Osteoblast (primary cell): ENCODE measurements around the gene EGLN3. TPM values are rescaled to one million over a fixed set of nuclear protein-coding genes. Genes with fewer than 3 reads are reported as not detected.

ENCODE experiments used
- DNase-seq: peaks from one replicate; pipeline ENCODE4 v3.0.0; 2011; ENCODE audit warnings: low spot score, mixed read lengths; ENCODE audit not compliant: insufficient read length; ENCODE audit errors: missing footprints
- H2AFZ ChIP-seq: 2 replicates; pipeline ENCODE4 v1.6.0; 2011; ENCODE audit warnings: mild to moderate bottlenecking, low read length
- H3K27ac ChIP-seq: 2 replicates; pipeline ENCODE4 v1.5.1; 2011; ENCODE audit warnings: mild to moderate bottlenecking, low read depth, low read length, moderate library complexity
- H3K27me3 ChIP-seq: 2 replicates; pipeline ENCODE4 v1.6.0; 2012; ENCODE audit warnings: mild to moderate bottlenecking, control low read depth, inconsistent platforms, low read length, moderate library complexity; ENCODE audit not compliant: insufficient read depth
- H3K36me3 ChIP-seq: 2 replicates; pipeline ENCODE4 v1.5.1; 2011; ENCODE audit warnings: mild to moderate bottlenecking, low read length, control low read depth, moderate library complexity; ENCODE audit not compliant: insufficient read depth
- H3K4me1 ChIP-seq: 2 replicates; pipeline ENCODE4 v1.5.1; 2011; ENCODE audit warnings: mild to moderate bottlenecking, low read length, control low read depth, moderate library complexity; ENCODE audit not compliant: insufficient read depth
- H3K4me2 ChIP-seq: 2 replicates; pipeline ENCODE4 v1.6.0; 2011; ENCODE audit warnings: mild to moderate bottlenecking, low read length; ENCODE audit not compliant: insufficient read depth
- H3K4me3 ChIP-seq: fragments of 200-600 bp; sonication (generic); 3 replicates; pipeline ENCODE4 v1.5.1; 2012; ENCODE audit warnings: mild to moderate bottlenecking, low read length, inconsistent platforms; ENCODE audit not compliant: insufficient read depth
- H3K79me2 ChIP-seq: 2 replicates; pipeline ENCODE4 v1.6.0; 2012; ENCODE audit warnings: mild to moderate bottlenecking, low read length, control low read depth, inconsistent platforms; ENCODE audit not compliant: insufficient read depth
- H3K9me3 ChIP-seq: 2 replicates; pipeline ENCODE4 v1.5.1; 2011; ENCODE audit warnings: low read depth, low read length, control low read depth
- H4K20me1 ChIP-seq: 2 replicates; pipeline ENCODE4 v1.6.0; 2012; ENCODE audit warnings: mild to moderate bottlenecking, low read length, control low read depth; ENCODE audit not compliant: insufficient read depth
- CTCF ChIP-seq: IDR thresholded peaks from 2 replicates; pipeline ENCODE4 v1.5.1; 2011; ENCODE audit warnings: mild to moderate bottlenecking, low read depth, low read length, moderate library complexity; ENCODE audit errors: extremely low read depth
- total RNA-seq: library from RNA; depleted of rRNA; stranded (reverse); fragments of >200 nt; gene quantifications from 2 replicates; pipeline ENCODE4 v1.2.3, GENCODE V29; 2012

EGLN3 gene
- total RNA-seq, 1 donor: under 0.01 TPM

- no peak for DNase-seq
- no peaks in the 10 kb centered on the region for H3K79me2 ChIP-seq
- peak overlapping the region; percentile 80 for H3K4me2 ChIP-seq
- no peaks in the 10 kb centered on the region for H3K4me1 ChIP-seq
- no peaks in the 10 kb centered on the region for H3K36me3 ChIP-seq
- peak overlapping the region; percentile 70 for H3K4me3 ChIP-seq
- peak overlapping the region; percentile 83 for H2AFZ ChIP-seq
- no peaks in the 10 kb centered on the region for H3K9me3 ChIP-seq
- no peak overlapping the region for H3K27ac ChIP-seq
- peaks cover 23% of the 10 kb centered on the region for H3K27me3 ChIP-seq
- no peaks in the 10 kb centered on the region for H4K20me1 ChIP-seq
- no peak for TF ChIP-seq CTCF
These were observed 438 bp upstream of the EGLN3 start for GRCh38 chr14:33951183-33951840.

- H3K79me2 ChIP-seq: no peaks in the 10 kb centered on the region
- no peak for DNase-seq
- H3K36me3 ChIP-seq: no peaks in the 10 kb centered on the region
- no peaks in the 10 kb centered on the region for H3K9me3 ChIP-seq
- H3K4me2 ChIP-seq: no peak overlapping the region
- peaks cover 23% of the 10 kb centered on the region for H3K27me3 ChIP-seq
- no peaks in the 10 kb centered on the region for H3K4me1 ChIP-seq
- H3K4me3 ChIP-seq: no peak overlapping the region
- H4K20me1 ChIP-seq: no peaks in the 10 kb centered on the region
- no peak for TF ChIP-seq CTCF
- H3K27ac ChIP-seq: no peak overlapping the region
- no peak overlapping the region for H2AFZ ChIP-seq
These were observed 1.4 kb downstream of the EGLN3 start for GRCh38 chr14:33949411-33949893.

- no peaks in the 10 kb centered on the region for H3K36me3 ChIP-seq
- H3K4me3 ChIP-seq: no peak overlapping the region
- no peaks in the 10 kb centered on the region for H4K20me1 ChIP-seq
- H3K4me2 ChIP-seq: no peak overlapping the region
- H3K79me2 ChIP-seq: no peaks in the 10 kb centered on the region
- no peak for DNase-seq
- no peak overlapping the region for H2AFZ ChIP-seq
- H3K4me1 ChIP-seq: no peaks in the 10 kb centered on the region
- peaks cover 23% of the 10 kb centered on the region for H3K27me3 ChIP-seq
- H3K27ac ChIP-seq: no peak overlapping the region
- TF ChIP-seq CTCF: no peak
- no peaks in the 10 kb centered on the region for H3K9me3 ChIP-seq
These were observed 1.9 kb downstream of the EGLN3 start for GRCh38 chr14:33948869-33949408.

GRCh38 chr14:33948145-33948868, 2.6 kb downstream of the EGLN3 start:
- Histone ChIP-seq H3K4me3 (no peak overlapping the region), H3K79me2 (no peaks in the 10 kb centered on the region), H3K4me2 (no peak overlapping the region), H3K27ac (no peak overlapping the region), H3K9me3 (no peaks in the 10 kb centered on the region), H2AFZ (no peak overlapping the region), H3K27me3 (peaks cover 23% of the 10 kb centered on the region), H3K4me1 (no peaks in the 10 kb centered on the region), H4K20me1 (no peaks in the 10 kb centered on the region), H3K36me3 (no peaks in the 10 kb centered on the region)
- DNase-seq: no peak
- TF ChIP-seq CTCF: no peak
